T follicular helper cell (primary cell): Measurements from ENCODE around the gene TDRD10.

ENCODE experiments used
- DNase-seq: peaks from one replicate; pipeline ENCODE4 v3.0.0-alpha.2; 2020; ENCODE audit warnings: low read depth
- total RNA-seq, 2 experiments: gene quantifications; one replicate each; lab custom pipeline; 2026; lab: John Stamatoyannopoulos, UW

Gene TDRD10
- 0 reads per million in 2 experiments for total RNA-seq

GRCh38 chr1:154502066-154502743, at the start of gene TDRD10, which contains the start of gene SHE:
Gene TDRD10, plus strand, starts transcription at chr1:154502219. Its CDS starts 4,685 bp downstream, at chr1:154506904.
Gene SHE, minus strand, starts transcription at chr1:154502412. Its CDS starts 386 bp downstream, at chr1:154502026.
- no peak for DNase-seq

- DNase-seq = no peak
These were observed 48.9 kb upstream of the TDRD10 start for GRCh38 chr1:154453161-154453560.

GRCh38 chr1:154453574-154454352, 48.3 kb upstream of the TDRD10 start:
- no peak for DNase-seq

GRCh38 chr1:154454386-154455120, 47.5 kb upstream of the TDRD10 start:
- no peak for DNase-seq

- no peak for DNase-seq
These were observed 45.4 kb upstream of the TDRD10 start for GRCh38 chr1:154456631-154457030.

- DNase-seq = no peak
These were observed 42.9 kb upstream of the TDRD10 start for GRCh38 chr1:154459080-154459479.

GRCh38 chr1:154460695-154461260, 41.2 kb upstream of the TDRD10 start:
- no peak for DNase-seq

- peak; percentile 69 for DNase-seq
These were observed 38.5 kb upstream of the TDRD10 start for GRCh38 chr1:154463512-154463990.

GRCh38 chr1:154465621-154466195, 36.3 kb upstream of the TDRD10 start:
- DNase-seq = no peak

GRCh38 chr1:154466206-154466605, 35.8 kb upstream of the TDRD10 start:
- no peak for DNase-seq

- DNase-seq = no peak
These were observed 35.0 kb upstream of the TDRD10 start for GRCh38 chr1:154466921-154467417.

GRCh38 chr1:154467434-154468102, 34.5 kb upstream of the TDRD10 start:
- no peak for DNase-seq

- no peak for DNase-seq
These were observed 33.3 kb upstream of the TDRD10 start for GRCh38 chr1:154468535-154469250.

- no peak for DNase-seq
These were observed 32.0 kb upstream of the TDRD10 start for GRCh38 chr1:154469844-154470560.

- no peak for DNase-seq
These were observed 30.7 kb upstream of the TDRD10 start for GRCh38 chr1:154471304-154471703.

- DNase-seq = no peak
These were observed 27.2 kb upstream of the TDRD10 start for GRCh38 chr1:154474802-154475201.

GRCh38 chr1:154476791-154477190, 25.2 kb upstream of the TDRD10 start:
- DNase-seq = no peak

GRCh38 chr1:154478013-154478412, 24.0 kb upstream of the TDRD10 start:
- DNase-seq = no peak

- DNase-seq = no peak
These were observed 23.4 kb upstream of the TDRD10 start for GRCh38 chr1:154478639-154479038.
